ENCODE data around the gene TEKT2. TPM values are rescaled to one million over a fixed set of nuclear protein-coding genes. Genes with fewer than 3 reads are reported as not detected.

The TEKT2 gene
- total RNA-seq, 1 experiment from 2014 or later: not detected

DNA sequence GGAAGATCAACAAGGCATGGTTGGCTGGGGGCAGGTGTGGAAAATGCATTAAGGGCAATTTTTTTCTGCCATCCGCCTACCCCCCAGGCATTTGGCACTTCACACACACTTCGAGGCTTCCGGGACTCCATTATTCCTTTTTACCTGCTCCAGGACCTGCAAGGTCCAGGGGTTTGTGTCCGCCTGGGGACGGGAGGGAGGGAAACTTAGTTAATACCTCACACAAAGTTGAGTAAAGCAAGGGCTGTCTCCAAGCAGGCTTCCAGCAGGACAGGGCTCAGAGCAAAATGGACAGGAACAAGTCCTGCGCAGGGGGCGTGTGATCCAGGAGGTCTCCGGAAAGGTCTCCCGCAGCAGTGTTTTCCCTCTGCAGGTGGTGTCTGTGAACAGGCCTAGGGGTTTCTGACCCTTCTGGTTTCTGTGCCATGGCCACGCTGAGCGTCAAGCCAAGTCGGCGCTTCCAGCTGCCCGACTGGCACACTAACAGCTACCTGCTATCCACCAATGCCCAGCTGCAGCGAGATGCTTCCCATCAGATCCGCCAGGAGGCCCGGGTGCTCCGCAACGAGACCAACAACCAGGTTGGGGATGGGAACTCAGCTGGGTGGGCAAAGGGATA is 712 bp downstream of the TEKT2 start:
- no peak for DNase-seq
- Histone ChIP-seq H3K9me3 (no peaks in the 10 kb centered on the region), H3K27me3 (no peaks in the 10 kb centered on the region), H3K4me3 (no peak overlapping the region), H3K36me3 (no peaks in the 10 kb centered on the region)

DNA sequence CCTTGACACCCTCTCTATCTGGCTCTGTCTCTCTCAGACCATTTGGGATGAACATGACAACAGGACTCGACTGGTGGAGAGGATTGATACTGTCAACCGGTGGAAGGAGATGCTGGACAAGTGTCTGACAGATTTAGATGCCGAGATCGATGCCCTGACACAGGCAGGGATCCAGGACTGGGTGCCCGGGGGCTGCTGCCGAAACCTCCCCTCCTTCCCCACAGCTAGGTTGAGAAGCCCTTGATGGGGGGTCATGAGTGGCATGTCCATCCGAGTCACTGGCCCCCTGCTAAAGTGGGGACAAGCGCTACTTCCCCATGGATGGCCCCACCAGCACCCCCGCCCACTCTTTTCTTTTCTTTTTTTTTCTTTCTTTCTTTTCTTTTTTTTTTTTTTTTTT is 1.2 kb downstream of the TEKT2 start:
- Histone ChIP-seq H3K27me3 (no peaks in the 10 kb centered on the region), H3K9me3 (no peaks in the 10 kb centered on the region), H3K4me3 (no peak overlapping the region), H3K36me3 (peaks cover 2% of the 10 kb centered on the region; the same call in 1 of the 2 replicates)
- DNase-seq: no peak

- no peak for DNase-seq
- H3K9me3 ChIP-seq: no peaks in the 10 kb centered on the region
- H3K27me3 ChIP-seq: no peaks in the 10 kb centered on the region
- peaks cover 6% of the 10 kb centered on the region for H3K36me3 ChIP-seq
- H3K4me3 ChIP-seq: no peak overlapping the region
Observed at GRCh38 chr1:36085686-36086526, 2.0 kb downstream of the TEKT2 start.

- Histone ChIP-seq H3K4me3 (no peak overlapping the region), H3K9me3 (no peaks in the 10 kb centered on the region), H3K36me3 (peaks cover 14% of the 10 kb centered on the region), H3K27me3 (no peaks in the 10 kb centered on the region)
- DNase-seq: no peak
Observed at GRCh38 chr1:36086529-36087232, 2.8 kb downstream of the TEKT2 start.

- no peaks in the 10 kb centered on the region for H3K9me3 ChIP-seq
- H3K27me3 ChIP-seq: no peaks in the 10 kb centered on the region
- no peak for DNase-seq
- no peak overlapping the region for H3K4me3 ChIP-seq
- H3K36me3 ChIP-seq: peaks cover 22% of the 10 kb centered on the region
Observed at GRCh38 chr1:36087233-36088123, 3.6 kb downstream of the TEKT2 start.

- DNase-seq: no peak
- peaks cover 30% of the 10 kb centered on the region for H3K36me3 ChIP-seq
- no peaks in the 10 kb centered on the region for H3K9me3 ChIP-seq
- H3K4me3 ChIP-seq: peak overlapping the region; percentile 86
- no peaks in the 10 kb centered on the region for H3K27me3 ChIP-seq
Observed at GRCh38 chr1:36088265-36088576, 4.3 kb downstream of the TEKT2 start.

GRCh38 chr1:36088577-36089392 is 4.9 kb downstream of the TEKT2 start, which contains the start of gene ADPRS:
TSS of gene ADPRS (plus strand) at chr1:36088892. CDS start at chr1:36088905, 13 bp downstream.
- peak; percentile 91 for DNase-seq
- Histone ChIP-seq H3K27me3 (no peaks in the 10 kb centered on the region), H3K4me3 (peak within 1 kb of the TSS; percentile 86), H3K9me3 (no peaks in the 10 kb centered on the region), H3K36me3 (peaks cover 34% of the 10 kb centered on the region)

GRCh38 chr1:36089393-36090121 is 5.7 kb downstream of the TEKT2 start:
- H3K4me3 ChIP-seq: peak overlapping the region; percentile 86
- H3K36me3 ChIP-seq: peaks cover 42% of the 10 kb centered on the region
- no peaks in the 10 kb centered on the region for H3K9me3 ChIP-seq
- H3K27me3 ChIP-seq: no peaks in the 10 kb centered on the region
- peak; percentile 44 for DNase-seq

- Histone ChIP-seq H3K9me3 (no peaks in the 10 kb centered on the region), H3K36me3 (peaks cover 44% of the 10 kb centered on the region), H3K4me3 (no peak overlapping the region), H3K27me3 (no peaks in the 10 kb centered on the region)
- no peak for DNase-seq
Observed at GRCh38 chr1:36091141-36091540, 7.2 kb downstream of the TEKT2 start.

GRCh38 chr1:36091698-36092097 is 7.8 kb downstream of the TEKT2 start:
- Histone ChIP-seq H3K4me3 (no peak overlapping the region), H3K36me3 (peaks cover 44% of the 10 kb centered on the region), H3K27me3 (no peaks in the 10 kb centered on the region), H3K9me3 (no peaks in the 10 kb centered on the region)
- DNase-seq: no peak

DNA sequence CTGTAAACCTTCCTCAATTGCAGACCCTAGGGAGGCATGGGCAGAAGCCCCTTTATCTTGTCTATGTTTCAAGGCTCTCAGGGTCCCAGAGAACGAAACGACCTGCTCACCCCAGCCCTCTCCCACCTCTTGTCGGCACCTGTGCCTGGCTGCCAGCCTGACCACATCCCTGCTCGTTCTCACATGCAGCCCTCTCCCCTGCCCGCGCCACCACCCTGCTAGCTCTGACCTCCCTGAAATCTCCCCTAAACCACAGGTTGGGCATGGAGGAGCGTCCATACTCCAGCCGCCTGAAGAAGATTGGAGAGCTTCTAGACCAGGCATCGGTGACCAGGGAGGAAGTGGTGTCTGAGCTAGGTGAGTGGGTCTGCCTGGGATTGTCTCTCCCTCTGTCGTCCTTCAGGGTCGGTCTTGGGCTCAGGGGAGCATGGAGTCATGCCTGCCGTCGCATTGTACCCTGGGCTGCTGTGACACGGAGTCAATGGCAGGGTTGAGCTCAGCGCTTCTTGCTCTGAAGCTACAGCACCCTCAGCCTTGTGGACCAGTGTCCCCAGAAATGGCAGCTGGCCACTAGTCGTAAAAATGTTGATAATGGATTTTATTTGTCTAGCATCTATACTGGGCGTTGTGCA is 8.4 kb downstream of the TEKT2 start:
- no peaks in the 10 kb centered on the region for H3K9me3 ChIP-seq
- no peak overlapping the region for H3K4me3 ChIP-seq
- peaks cover 44% of the 10 kb centered on the region for H3K36me3 ChIP-seq
- no peaks in the 10 kb centered on the region for H3K27me3 ChIP-seq
- DNase-seq: no peak

DNA sequence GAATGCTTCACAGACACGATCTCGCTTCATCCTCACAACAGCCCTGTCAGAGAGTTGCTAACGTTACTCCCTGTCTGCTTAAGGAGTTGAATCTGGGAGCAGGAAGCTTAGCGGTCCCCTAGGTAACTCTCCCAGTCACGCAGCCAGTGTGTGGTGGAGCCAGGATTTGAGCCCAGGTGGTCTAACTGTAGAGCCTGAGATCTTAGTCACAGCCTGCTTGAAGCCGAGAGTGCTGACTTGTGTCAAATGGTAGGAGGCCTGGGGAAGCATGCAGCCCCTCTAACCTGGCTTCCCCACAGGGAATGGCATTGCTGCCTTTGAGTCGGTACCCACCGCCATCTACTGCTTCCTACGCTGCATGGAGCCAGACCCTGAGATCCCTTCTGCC is 8.9 kb downstream of the TEKT2 start:
- DNase-seq: no peak
- Histone ChIP-seq H3K27me3 (no peaks in the 10 kb centered on the region), H3K36me3 (peaks cover 44% of the 10 kb centered on the region), H3K9me3 (no peaks in the 10 kb centered on the region), H3K4me3 (no peak overlapping the region)

- no peak for DNase-seq
- H3K36me3 ChIP-seq: peaks cover 44% of the 10 kb centered on the region
- no peaks in the 10 kb centered on the region for H3K9me3 ChIP-seq
Observed at GRCh38 chr1:36093226-36093625, 9.3 kb downstream of the TEKT2 start.

DNA sequence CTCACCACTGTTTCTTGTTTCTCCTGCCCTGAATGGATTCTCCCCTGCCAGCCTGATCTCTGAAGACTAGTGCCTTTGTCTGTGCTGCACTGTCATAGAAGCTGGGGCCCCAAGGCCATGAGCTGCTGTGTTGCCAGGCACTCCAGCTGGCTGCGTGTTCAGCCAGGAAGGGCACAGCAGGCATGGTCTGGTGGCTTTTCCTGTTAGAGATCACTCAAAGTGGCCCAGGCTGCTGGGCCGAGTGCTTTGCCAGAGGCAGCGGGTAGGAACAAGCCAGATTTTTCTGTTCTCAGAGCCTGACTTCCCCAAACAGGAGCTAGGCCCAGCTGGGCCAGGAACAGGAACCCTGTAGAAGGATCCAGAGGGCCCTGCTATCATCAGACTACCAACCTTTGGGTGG is 10.0 kb downstream of the TEKT2 start:
- Histone ChIP-seq H3K36me3 (peaks cover 44% of the 10 kb centered on the region), H3K27me3 (no peaks in the 10 kb centered on the region), H3K4me3 (no peak overlapping the region), H3K9me3 (no peaks in the 10 kb centered on the region)
- no peak for DNase-seq

More at GRCh38 chr1:36093226-36093625, 9.3 kb downstream of the TEKT2 start:
- no peak overlapping the region for H3K4me3 ChIP-seq
- H3K27me3 ChIP-seq: no peaks in the 10 kb centered on the region

- Histone ChIP-seq H3K27me3 (no peaks in the 10 kb centered on the region), H3K4me3 (no peak overlapping the region), H3K9me3 (no peaks in the 10 kb centered on the region), H3K36me3 (peaks cover 44% of the 10 kb centered on the region)
- no peak for DNase-seq
Observed at GRCh38 chr1:36094621-36095061, 10.7 kb downstream of the TEKT2 start.
